CD4-positive, alpha-beta T cell treated with Interleukin-15 for 1 hour (primary cell): ENCODE data around the gene NOM1.
A peak's percentile ranks its signal among the peaks of the same experiment; 100 is the strongest.
"Not testable (repeated sequence)": the region's sequence is repeated elsewhere in the genome, so short reads cannot be mapped to it uniquely, and the experiment has no call there.

Experiments
- DNase-seq: peaks from one replicate; pipeline ENCODE4 v3.0.0-alpha.2; 2020

The NOM1 gene

GRCh38 chr7:156949541-156950380 is at the start of gene NOM1:
Gene NOM1, plus strand, starts transcription at chr7:156949712. Its CDS starts 26 bp downstream, at chr7:156949738.
- peak; percentile 88 for DNase-seq

GRCh38 chr7:156900093-156900492 is 49.4 kb upstream of the NOM1 start:
- not testable (repeated sequence) for DNase-seq

- DNase-seq: peak; percentile 49
Measured at GRCh38 chr7:156903232-156903909, 46.1 kb upstream of the NOM1 start.

- DNase-seq: no peak
Measured at GRCh38 chr7:156906200-156906649, 43.3 kb upstream of the NOM1 start.

- no peak for DNase-seq
Measured at GRCh38 chr7:156907656-156908055, 41.9 kb upstream of the NOM1 start.

- DNase-seq: not testable (repeated sequence)
Measured at GRCh38 chr7:156909574-156910252, 39.8 kb upstream of the NOM1 start.

GRCh38 chr7:156918635-156919034 is 30.9 kb upstream of the NOM1 start:
- no peak for DNase-seq

- DNase-seq: no peak
Measured at GRCh38 chr7:156919132-156919713, 30.3 kb upstream of the NOM1 start.

GRCh38 chr7:156920076-156920475 is 29.4 kb upstream of the NOM1 start:
- DNase-seq: no peak

- DNase-seq: not testable (repeated sequence)
Measured at GRCh38 chr7:156920487-156921373, 28.8 kb upstream of the NOM1 start.

GRCh38 chr7:156922304-156922703 is 27.2 kb upstream of the NOM1 start:
- DNase-seq: not testable (repeated sequence)

GRCh38 chr7:156925821-156926220 is 23.7 kb upstream of the NOM1 start:
- DNase-seq: not testable (repeated sequence)

GRCh38 chr7:156927571-156928405 is 21.7 kb upstream of the NOM1 start:
- no peak for DNase-seq

GRCh38 chr7:156928406-156928747 is 21.1 kb upstream of the NOM1 start:
- no peak for DNase-seq

- DNase-seq: peak; percentile 35
Measured at GRCh38 chr7:156929789-156930539, 19.5 kb upstream of the NOM1 start.

- DNase-seq: no peak
Measured at GRCh38 chr7:156932006-156932405, 17.5 kb upstream of the NOM1 start.

- DNase-seq: no peak
Measured at GRCh38 chr7:156935250-156935649, 14.3 kb upstream of the NOM1 start.

GRCh38 chr7:156936766-156937165 is 12.7 kb upstream of the NOM1 start:
- DNase-seq: not testable (repeated sequence)

- no peak for DNase-seq
Measured at GRCh38 chr7:156940421-156941122, 8.9 kb upstream of the NOM1 start.
